PC-9 (cell line): ENCODE measurements around the gene DLGAP3.

Experiments used
- CTCF ChIP-seq: fragments of 200-600 bp; sonication (generic); conservative IDR thresholded peaks from 2 replicates; pipeline ENCODE4 v1.6.1; 2017; ENCODE audit warnings: mixed run types, antibody characterized with exemption, mild to moderate bottlenecking, moderate library complexity
- EZH2 ChIP-seq: fragments of 200-600 bp; sonication (generic); IDR thresholded peaks from 2 replicates; pipeline ENCODE4 v1.8.0; 2017; ENCODE audit warnings: antibody characterized with exemption, low read depth

GRCh38 chr1:34901919-34902318 is 27.5 kb downstream of the DLGAP3 start:
- TF ChIP-seq CTCF = no peak
- no peak for TF ChIP-seq EZH2
